Astrocyte of the spinal cord (primary cell): ENCODE results near the gene ARHGAP18.
A peak's percentile ranks its signal among the peaks of the same experiment; 100 is the strongest.

Experiments
- DNase-seq: peaks from one replicate; pipeline ENCODE4 v3.0.0; 2011; ENCODE audit warnings: low read depth, low spot score
- H3K4me3 ChIP-seq: 2 replicates; pipeline ENCODE4 v1.5.1; 2011; ENCODE audit warnings: low read depth, mild to moderate bottlenecking, low read length, moderate library complexity
- CTCF ChIP-seq: IDR thresholded peaks from 2 replicates; pipeline ENCODE4 v1.5.1; 2012; ENCODE audit warnings: low read depth, mild to moderate bottlenecking, low read length, inconsistent platforms
- in situ Hi-C: cut with HindIII; loops from 2 replicates; pipeline ENCODE4 v1.10.0; 2017; ENCODE audit warnings: low sequenced_read_pairs

The ARHGAP18 gene

GRCh38 chr6:129691043-129691640 is 18.8 kb downstream of the ARHGAP18 start:
- no peak for TF ChIP-seq CTCF
- DNase-seq, result no peak
- in situ Hi-C loops, result no loop called here
- H3K4me3 ChIP-seq, result no peak overlapping the region

GRCh38 chr6:129686941-129687627 is 22.9 kb downstream of the ARHGAP18 start:
- peak; percentile 53 for DNase-seq
- no peak for TF ChIP-seq CTCF

GRCh38 chr6:129685662-129686031 is 24.3 kb downstream of the ARHGAP18 start:
- H3K4me3 ChIP-seq, result no peak overlapping the region
- TF ChIP-seq CTCF, result no peak
- DNase-seq, result no peak
- in situ Hi-C loops, result no loop called here

More at GRCh38 chr6:129686941-129687627, 22.9 kb downstream of the ARHGAP18 start:
- in situ Hi-C loops, result no loop called here
- no peak overlapping the region for H3K4me3 ChIP-seq

- in situ Hi-C loops, result no loop called here
Measured at GRCh38 chr6:129684903-129685661, 24.9 kb downstream of the ARHGAP18 start.

GRCh38 chr6:129684323-129684884 is 25.6 kb downstream of the ARHGAP18 start:
- no peak for TF ChIP-seq CTCF
- H3K4me3 ChIP-seq, result no peak overlapping the region
- DNase-seq, result no peak
- in situ Hi-C loops, result no loop called here

More at GRCh38 chr6:129684903-129685661, 24.9 kb downstream of the ARHGAP18 start:
- H3K4me3 ChIP-seq, result no peak overlapping the region
- no peak for DNase-seq
- no peak for TF ChIP-seq CTCF

- H3K4me3 ChIP-seq, result no peak overlapping the region
- no peak for TF ChIP-seq CTCF
- DNase-seq, result peak; percentile 99
- in situ Hi-C loops, result no loop called here
Measured at GRCh38 chr6:129683601-129684322, 26.2 kb downstream of the ARHGAP18 start.
